NOMO-1 treated with DMSO at 0.1 percent for 48 hours (cell line): ENCODE results near the gene FIGNL2.

Experiments
- DNase-seq: peaks from one replicate; lab custom pipeline; 2025; ENCODE audit not compliant: unreplicated experiment; lab: John Stamatoyannopoulos, UW

The FIGNL2 gene

DNA sequence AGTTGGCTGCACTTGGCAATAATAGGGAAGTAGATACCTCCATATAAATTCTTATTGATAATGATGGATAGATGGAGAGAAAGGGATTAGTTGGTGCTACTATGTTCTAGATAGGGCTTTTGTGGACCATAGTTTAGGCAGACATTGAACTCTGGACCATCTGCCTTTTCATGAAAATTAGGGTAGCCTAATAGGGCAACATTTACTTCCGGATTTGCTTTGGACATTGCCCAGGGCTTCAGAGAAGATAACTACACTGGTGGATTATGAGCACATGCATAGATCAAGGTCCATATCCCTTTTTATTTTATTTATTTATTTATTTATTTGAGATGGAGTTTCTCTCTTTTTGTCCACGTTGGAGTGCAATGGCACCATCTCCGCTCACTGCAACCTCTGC is 70.5 kb downstream of the FIGNL2 start:
- no peak for DNase-seq

GRCh38 chr12:51777457-51777856 is 71.1 kb downstream of the FIGNL2 start:
- no peak for DNase-seq

DNA sequence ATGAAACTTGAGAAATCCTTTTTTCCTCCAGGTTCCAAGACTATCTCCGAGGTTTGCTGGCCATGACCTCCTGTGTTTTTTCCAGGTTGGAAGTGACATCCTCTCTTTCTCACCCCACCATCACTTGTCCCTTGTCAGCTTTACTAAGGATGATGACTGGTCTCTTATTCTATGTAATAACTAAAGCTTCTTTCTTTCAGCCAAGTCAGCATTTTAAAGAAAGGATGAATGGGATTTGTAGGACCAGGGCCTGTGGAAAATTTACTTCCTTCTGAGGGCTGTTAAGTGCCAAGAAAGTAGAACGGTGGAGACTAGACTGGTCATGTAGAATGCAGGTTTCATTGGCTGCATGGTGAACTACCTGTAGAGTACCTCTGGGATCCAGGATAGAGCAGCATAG is 73.6 kb downstream of the FIGNL2 start:
- DNase-seq = no peak

GRCh38 chr12:51773145-51773869 is 75.2 kb downstream of the FIGNL2 start:
- DNase-seq = peak; percentile 20

- DNase-seq = no peak
Measured at GRCh38 chr12:51771008-51771407, 77.5 kb downstream of the FIGNL2 start.
